ENCODE data around the gene DAPK1.

The DAPK1 gene

GRCh38 chr9:87609486-87609885 lies 111.8 kb downstream of the DAPK1 start:
- peaks cover 0 to 35% of the 10 kb centered on the region in 2 donors for H3K4me1 ChIP-seq (ENCODE audit: control insufficient read depth in 1 of 2, insufficient read depth in 2 of 2, low read length in 2 of 2)
- H3K9me3 ChIP-seq (ENCODE audit: control insufficient read depth in 1 of 2, low read length in 2 of 2): no peaks in the 10 kb centered on the region
- no peak overlapping the region for H3K4me3 ChIP-seq (ENCODE audit: low read depth in 1 of 2, low read length in 2 of 2)
- peaks cover 7 to 10% of the 10 kb centered on the region in 2 donors for H3K36me3 ChIP-seq (ENCODE audit: control insufficient read depth in 1 of 2, insufficient read depth in 2 of 2, low read length in 2 of 2)
- H3K27ac ChIP-seq (ENCODE audit: low read length): no peak overlapping the region
- H3K27me3 ChIP-seq (ENCODE audit: low read depth, low read length): no peaks in the 10 kb centered on the region

- Histone ChIP-seq H3K27ac (ENCODE audit: low read length) (no peak overlapping the region), H3K36me3 (ENCODE audit: control insufficient read depth in 1 of 2, insufficient read depth in 2 of 2, low read length in 2 of 2) (peaks cover 4 to 7% of the 10 kb centered on the region in 2 donors), H3K4me1 (ENCODE audit: control insufficient read depth in 1 of 2, insufficient read depth in 2 of 2, low read length in 2 of 2) (peaks cover 0 to 35% of the 10 kb centered on the region in 2 donors), H3K9me3 (ENCODE audit: control insufficient read depth in 1 of 2, low read length in 2 of 2) (no peaks in the 10 kb centered on the region), H3K27me3 (ENCODE audit: low read depth, low read length) (no peaks in the 10 kb centered on the region), H3K4me3 (ENCODE audit: low read depth in 1 of 2, low read length in 2 of 2) (no peak overlapping the region)
Measured at GRCh38 chr9:87610200-87611155, 112.8 kb downstream of the DAPK1 start.

- H3K4me1 ChIP-seq (ENCODE audit: control insufficient read depth in 1 of 2, insufficient read depth in 2 of 2, low read length in 2 of 2): peaks cover 0 to 35% of the 10 kb centered on the region in 2 donors
- H3K4me3 ChIP-seq (ENCODE audit: low read depth in 1 of 2, low read length in 2 of 2): no peak overlapping the region
- H3K36me3 ChIP-seq (ENCODE audit: control insufficient read depth in 1 of 2, insufficient read depth in 2 of 2, low read length in 2 of 2): peaks cover 0 to 6% of the 10 kb centered on the region in 2 donors
- no peaks in the 10 kb centered on the region for H3K27me3 ChIP-seq (ENCODE audit: low read depth, low read length)
- no peaks in the 10 kb centered on the region for H3K9me3 ChIP-seq (ENCODE audit: control insufficient read depth in 1 of 2, low read length in 2 of 2)
- H3K27ac ChIP-seq (ENCODE audit: low read length): no peak overlapping the region
Measured at GRCh38 chr9:87611776-87612175, 114.1 kb downstream of the DAPK1 start.

DNA sequence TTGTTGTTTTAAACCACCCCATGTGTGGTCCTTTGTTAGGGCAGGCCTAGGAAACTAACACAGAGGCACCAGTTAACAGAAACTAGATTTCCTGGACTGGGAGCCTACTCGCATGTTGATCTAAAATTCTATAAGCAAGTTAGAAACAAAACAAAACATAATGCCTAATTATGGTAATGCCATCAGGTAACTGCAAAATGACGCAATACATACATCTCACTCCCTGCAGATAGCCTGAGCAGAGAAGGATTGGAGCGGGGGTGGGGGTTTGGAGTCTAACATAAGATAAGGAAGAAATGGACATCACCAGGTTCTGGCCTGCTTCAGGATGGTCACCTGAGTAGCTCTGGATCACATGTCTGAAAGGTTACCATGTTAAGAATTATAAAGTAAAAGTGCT lies 114.9 kb downstream of the DAPK1 start:
- Histone ChIP-seq H3K4me3 (ENCODE audit: low read depth in 1 of 2, low read length in 2 of 2) (no peak overlapping the region), H3K36me3 (ENCODE audit: control insufficient read depth in 1 of 2, insufficient read depth in 2 of 2, low read length in 2 of 2) (no peaks in the 10 kb centered on the region), H3K27me3 (ENCODE audit: low read depth, low read length) (no peaks in the 10 kb centered on the region), H3K9me3 (ENCODE audit: control insufficient read depth in 1 of 2, low read length in 2 of 2) (no peaks in the 10 kb centered on the region), H3K27ac (ENCODE audit: low read length) (no peak overlapping the region), H3K4me1 (ENCODE audit: control insufficient read depth in 1 of 2, insufficient read depth in 2 of 2, low read length in 2 of 2) (peaks cover 0 to 35% of the 10 kb centered on the region in 2 donors)

- H3K4me1 ChIP-seq (ENCODE audit: control insufficient read depth in 1 of 2, insufficient read depth in 2 of 2, low read length in 2 of 2): peaks cover 0 to 35% of the 10 kb centered on the region in 2 donors
Measured at GRCh38 chr9:87613265-87614111, 115.8 kb downstream of the DAPK1 start.

GRCh38 chr9:87614397-87614796 lies 116.7 kb downstream of the DAPK1 start:
- peaks cover 0 to 4% of the 10 kb centered on the region in 2 donors for H3K36me3 ChIP-seq (ENCODE audit: control insufficient read depth in 1 of 2, insufficient read depth in 2 of 2, low read length in 2 of 2)
- no peak overlapping the region for H3K4me3 ChIP-seq (ENCODE audit: low read depth in 1 of 2, low read length in 2 of 2)
- H3K27me3 ChIP-seq (ENCODE audit: low read depth, low read length): no peaks in the 10 kb centered on the region
- no peak overlapping the region for H3K27ac ChIP-seq (ENCODE audit: low read length)
- H3K4me1 ChIP-seq (ENCODE audit: control insufficient read depth in 1 of 2, insufficient read depth in 2 of 2, low read length in 2 of 2): peaks cover 0 to 35% of the 10 kb centered on the region in 2 donors
- no peaks in the 10 kb centered on the region for H3K9me3 ChIP-seq (ENCODE audit: control insufficient read depth in 1 of 2, low read length in 2 of 2)

More at GRCh38 chr9:87613265-87614111, 115.8 kb downstream of the DAPK1 start:
- H3K36me3 ChIP-seq (ENCODE audit: control insufficient read depth in 1 of 2, insufficient read depth in 2 of 2, low read length in 2 of 2): no peaks in the 10 kb centered on the region
- no peaks in the 10 kb centered on the region for H3K27me3 ChIP-seq (ENCODE audit: low read depth, low read length)
- H3K27ac ChIP-seq (ENCODE audit: low read length): no peak overlapping the region
- H3K4me3 ChIP-seq (ENCODE audit: low read depth in 1 of 2, low read length in 2 of 2): no peak overlapping the region
- no peaks in the 10 kb centered on the region for H3K9me3 ChIP-seq (ENCODE audit: control insufficient read depth in 1 of 2, low read length in 2 of 2)

GRCh38 chr9:87615136-87615535 lies 117.5 kb downstream of the DAPK1 start:
- Histone ChIP-seq H3K4me1 (ENCODE audit: control insufficient read depth in 1 of 2, insufficient read depth in 2 of 2, low read length in 2 of 2) (peaks cover 0 to 32% of the 10 kb centered on the region in 2 donors), H3K27ac (ENCODE audit: low read length) (no peak overlapping the region)

GRCh38 chr9:87615547-87616148 lies 118.0 kb downstream of the DAPK1 start:
- Histone ChIP-seq H3K4me1 (ENCODE audit: control insufficient read depth in 1 of 2, insufficient read depth in 2 of 2, low read length in 2 of 2) (peaks cover 0 to 27% of the 10 kb centered on the region in 2 donors), H3K27me3 (ENCODE audit: low read depth, low read length) (no peaks in the 10 kb centered on the region), H3K9me3 (ENCODE audit: control insufficient read depth in 1 of 2, low read length in 2 of 2) (no peaks in the 10 kb centered on the region), H3K4me3 (ENCODE audit: low read depth in 1 of 2, low read length in 2 of 2) (no peak overlapping the region), H3K27ac (ENCODE audit: low read length) (no peak overlapping the region), H3K36me3 (ENCODE audit: control insufficient read depth in 1 of 2, insufficient read depth in 2 of 2, low read length in 2 of 2) (peaks cover 0 to 6% of the 10 kb centered on the region in 2 donors)

More at GRCh38 chr9:87615136-87615535, 117.5 kb downstream of the DAPK1 start:
- Histone ChIP-seq H3K36me3 (ENCODE audit: control insufficient read depth in 1 of 2, insufficient read depth in 2 of 2, low read length in 2 of 2) (peaks cover 0 to 6% of the 10 kb centered on the region in 2 donors), H3K4me3 (ENCODE audit: low read depth in 1 of 2, low read length in 2 of 2) (no peak overlapping the region), H3K9me3 (ENCODE audit: control insufficient read depth in 1 of 2, low read length in 2 of 2) (no peaks in the 10 kb centered on the region), H3K27me3 (ENCODE audit: low read depth, low read length) (no peaks in the 10 kb centered on the region)

GRCh38 chr9:87618226-87618625 lies 120.6 kb downstream of the DAPK1 start:
- Histone ChIP-seq H3K4me3 (ENCODE audit: low read depth in 1 of 2, low read length in 2 of 2) (no peak overlapping the region), H3K27ac (ENCODE audit: low read length) (no peak overlapping the region), H3K27me3 (ENCODE audit: low read depth, low read length) (no peaks in the 10 kb centered on the region), H3K9me3 (ENCODE audit: control insufficient read depth in 1 of 2, low read length in 2 of 2) (no peaks in the 10 kb centered on the region), H3K36me3 (ENCODE audit: control insufficient read depth in 1 of 2, insufficient read depth in 2 of 2, low read length in 2 of 2) (peaks cover 0 to 6% of the 10 kb centered on the region in 2 donors), H3K4me1 (ENCODE audit: control insufficient read depth in 1 of 2, insufficient read depth in 2 of 2, low read length in 2 of 2) (peaks cover 0 to 11% of the 10 kb centered on the region in 2 donors)

DNA sequence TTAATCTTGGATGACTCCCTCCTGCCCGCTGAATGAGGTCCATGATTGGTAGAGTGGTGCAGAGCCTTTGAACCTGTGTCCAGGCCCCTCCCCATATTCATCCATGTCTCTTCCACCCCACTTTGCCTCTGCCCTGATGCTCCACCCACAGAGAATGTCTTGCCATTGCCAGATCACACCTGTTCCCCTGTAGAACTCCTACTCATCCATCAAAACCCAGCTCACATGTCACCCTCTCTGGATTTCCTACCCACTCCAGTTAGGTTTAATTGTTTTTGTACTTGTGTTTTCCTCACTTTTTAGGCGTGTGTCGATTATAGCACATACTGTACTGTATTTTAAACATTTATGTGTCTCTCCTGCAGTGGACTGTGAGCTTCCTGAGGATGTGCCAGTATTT lies 121.3 kb downstream of the DAPK1 start:
- Histone ChIP-seq H3K27ac (ENCODE audit: low read length) (no peak overlapping the region), H3K27me3 (ENCODE audit: low read depth, low read length) (no peaks in the 10 kb centered on the region), H3K36me3 (ENCODE audit: control insufficient read depth in 1 of 2, insufficient read depth in 2 of 2, low read length in 2 of 2) (peaks cover under 1 to 7% of the 10 kb centered on the region in 2 donors), H3K4me3 (ENCODE audit: low read depth in 1 of 2, low read length in 2 of 2) (no peak overlapping the region), H3K4me1 (ENCODE audit: control insufficient read depth in 1 of 2, insufficient read depth in 2 of 2, low read length in 2 of 2) (peaks cover 0 to 5% of the 10 kb centered on the region in 2 donors), H3K9me3 (ENCODE audit: control insufficient read depth in 1 of 2, low read length in 2 of 2) (no peaks in the 10 kb centered on the region)

- H3K27me3 ChIP-seq (ENCODE audit: low read depth, low read length): no peaks in the 10 kb centered on the region
- peaks cover 4 to 11% of the 10 kb centered on the region in 2 donors for H3K36me3 ChIP-seq (ENCODE audit: control insufficient read depth in 1 of 2, insufficient read depth in 2 of 2, low read length in 2 of 2)
- H3K4me3 ChIP-seq (ENCODE audit: low read depth in 1 of 2, low read length in 2 of 2): no peak overlapping the region
- H3K9me3 ChIP-seq (ENCODE audit: control insufficient read depth in 1 of 2, low read length in 2 of 2): no peaks in the 10 kb centered on the region
- peaks cover 0 to under 1% of the 10 kb centered on the region in 2 donors for H3K4me1 ChIP-seq (ENCODE audit: control insufficient read depth in 1 of 2, insufficient read depth in 2 of 2, low read length in 2 of 2)
- no peak overlapping the region for H3K27ac ChIP-seq (ENCODE audit: low read length)
Measured at GRCh38 chr9:87619346-87619745, 121.7 kb downstream of the DAPK1 start.

Measured in muscle layer of duodenum (tissue), 2 donors.